SK-N-SH (cell line): Measurements from ENCODE around the gene SEMA3A. TPM values are rescaled to one million over a fixed set of nuclear protein-coding genes. Genes with fewer than 3 reads are reported as not detected.
A peak's percentile ranks its signal among the peaks of the same experiment; 100 is the strongest.

Experiments
- CTCF ChIA-PET: fragments of 300-600, 350-600 bp; formaldehyde crosslinking; extraction: SDS; loops from one replicate; lab custom pipeline; 2021; lab: Yijun Ruan, JAX
- POLR2A ChIA-PET: fragments of 350-600 bp; sonication (Branson Sonifier 250); formaldehyde crosslinking; extraction: SDS; loops from one replicate; lab custom pipeline; 2020; ENCODE audit warnings: antibody characterized with exemption, inconsistent platforms; lab: Yijun Ruan, JAX
- DNase-seq: peaks from one replicate; pipeline ENCODE4 v3.0.0; 2012
- H2AFZ ChIP-seq: fragments of 200-600 bp; sonication (generic); 2 replicates; pipeline ENCODE4 v1.8.1; 2016; ENCODE audit warnings: antibody characterized with exemption, mild to moderate bottlenecking, low read depth
- H3F3A ChIP-seq: fragments of 200-600 bp; sonication (generic); replicated peaks from 2 replicates; pipeline ENCODE3; 2016; ENCODE audit warnings: antibody characterized with exemption, mild to moderate bottlenecking; ENCODE audit not compliant: insufficient read depth
- H3K27ac ChIP-seq, 2 experiments: fragments of 200-500 bp in 1 of 2; fragments of 200-600 bp in 1 of 2; sonication (Bioruptor generic) in 1 of 2; sonication (generic), shearing (Covaris generic) in 1 of 2; 2 replicates each; pipeline versions ENCODE4 v1.5.1 to v1.6.1; 2014 to 2016; ENCODE audit warnings: low read depth in 2 of 2, inconsistent platforms in 1 of 2, low read length in 1 of 2, mild to moderate bottlenecking in 1 of 2, mixed read lengths in 1 of 2
- H3K27me3 ChIP-seq: fragments of 200-600 bp; sonication (generic), shearing (Covaris generic); 2 replicates; pipeline ENCODE4 v1.6.1; 2016; ENCODE audit warnings: mixed run types; ENCODE audit not compliant: insufficient read depth
- H3K36me3 ChIP-seq, 2 experiments: fragments of 200-500 bp in 1 of 2; fragments of 200-600 bp in 1 of 2; sonication (Bioruptor generic) in 1 of 2; sonication (generic) in 1 of 2; replicated peaks in 1 of 2; 2 replicates each; pipeline versions ENCODE3 to v1.5.1; 2014 to 2016; ENCODE audit warnings: low read length in 1 of 2, mild to moderate bottlenecking in 1 of 2; ENCODE audit not compliant: insufficient read depth in 2 of 2, control insufficient read depth in 1 of 2
- H3K4me1 ChIP-seq, 2 experiments: fragments of 200-500 bp in 1 of 2; fragments of 200-600 bp in 1 of 2; sonication (Bioruptor generic) in 1 of 2; sonication (generic), shearing (Covaris generic) in 1 of 2; 2 replicates each; pipeline versions ENCODE4 v1.5.1 to v1.6.1; 2014 to 2016; ENCODE audit warnings: low read depth in 1 of 2, low read length in 1 of 2, mixed run types in 1 of 2; ENCODE audit not compliant: insufficient read depth in 2 of 2, control insufficient read depth in 1 of 2
- H3K4me2 ChIP-seq: fragments of 200-600 bp; sonication (generic), shearing (Covaris generic); 2 replicates; pipeline ENCODE4 v1.6.1; 2017; ENCODE audit warnings: mixed run types
- H3K4me3 ChIP-seq, 2 experiments: fragments of 200-500 bp in 1 of 2; fragments of 200-600 bp in 1 of 2; sonication (Bioruptor generic) in 1 of 2; sonication (generic), shearing (Covaris generic) in 1 of 2; 2 replicates each; pipeline versions ENCODE4 v1.5.1 to v1.8.1; 2014 to 2016; ENCODE audit warnings: low read depth in 2 of 2, inconsistent platforms in 1 of 2, low read length in 1 of 2, mild to moderate bottlenecking in 1 of 2, mixed read lengths in 1 of 2, moderate library complexity in 1 of 2
- H3K79me2 ChIP-seq: fragments of 200-600 bp; sonication (generic); 2 replicates; pipeline ENCODE4 v1.8.1; 2017; ENCODE audit warnings: mild to moderate bottlenecking; ENCODE audit not compliant: insufficient read depth
- H3K9ac ChIP-seq: fragments of 200-600 bp; sonication (generic); 2 replicates; pipeline ENCODE4 v1.6.1; 2017; ENCODE audit warnings: mixed run types
- H3K9me2 ChIP-seq: fragments of 200-600 bp; sonication (generic); 2 replicates; pipeline ENCODE4 v1.6.1; 2017; ENCODE audit warnings: mixed run types
- H3K9me3 ChIP-seq: fragments of 200-600 bp; sonication (generic); 2 replicates; pipeline ENCODE4 v1.6.1; 2017; ENCODE audit warnings: mixed run types, mild to moderate bottlenecking, moderate library complexity
- H4K20me1 ChIP-seq: fragments of 200-600 bp; sonication (generic); 2 replicates; pipeline ENCODE4 v1.6.1; 2017; ENCODE audit warnings: mild to moderate bottlenecking, mixed run types; ENCODE audit not compliant: insufficient read depth
- CTCF ChIP-seq: fragments of 200-600 bp; sonication (generic); IDR thresholded peaks from 2 replicates; pipeline ENCODE4 v1.6.1; 2017; ENCODE audit warnings: antibody characterized with exemption, mild to moderate bottlenecking, moderate library complexity
- EP300 ChIP-seq, 2 experiments: IDR thresholded peaks; 2 replicates each; pipeline versions ENCODE4 v1.4.0 to v1.6.1; 2012; ENCODE audit warnings: borderline replicate concordance in 1 of 2, low read depth in 1 of 2, low read length in 1 of 2
- GATA2 ChIP-seq: sonication (generic); formaldehyde crosslinking; IDR thresholded peaks from 2 replicates; pipeline ENCODE4 v1.5.0; 2020; ENCODE audit warnings: mild to moderate bottlenecking, missing genetic modification reagents
- MEF2A ChIP-seq: IDR thresholded peaks from 2 replicates; pipeline ENCODE4 v1.4.0; 2012; ENCODE audit warnings: low read depth, borderline replicate concordance
- PBX3 ChIP-seq: IDR thresholded peaks from 2 replicates; pipeline ENCODE4; 2012
- POLR2AphosphoS5 ChIP-seq: IDR thresholded peaks from 2 replicates; pipeline ENCODE4 v1.6.1; 2012; ENCODE audit warnings: low read depth, low read length
- RAD21 ChIP-seq: IDR thresholded peaks from 2 replicates; pipeline ENCODE4 v1.6.1; 2012; ENCODE audit warnings: mild to moderate bottlenecking, low read length
- RXRA ChIP-seq: IDR thresholded peaks from 2 replicates; pipeline ENCODE4 v1.4.0; 2012; ENCODE audit warnings: low read depth, mild to moderate bottlenecking, borderline replicate concordance
- TCF12 ChIP-seq: IDR thresholded peaks from 2 replicates; pipeline ENCODE4 v1.4.0; 2012
- WGBS: methylation state at CpG from one replicate; pipeline ENCODE4 v1.1.6; 2017; ENCODE audit warnings: low lambda C conversion rate; 5-methylcytosine and 5-hydroxymethylcytosine counted together
- polyA plus RNA-seq, 3 experiments: library from polyadenylated mRNA; depleted of rRNA; stranded (reverse); fragments of >200 nt; gene quantifications; 2 replicates each; pipeline ENCODE4 v1.2.3, GENCODE V29; 2012
- TF ChIP-seq, protein P1 (sequence below): IDR thresholded peaks from 2 replicates; pipeline ENCODE4 v1.4.0; 2012; ENCODE audit warnings: low read depth, borderline replicate concordance

SEMA3A gene
- polyA plus RNA-seq, 1 of the 3 experiments (the other 2 are of a cell fraction) = 15.9 TPM

DNA sequence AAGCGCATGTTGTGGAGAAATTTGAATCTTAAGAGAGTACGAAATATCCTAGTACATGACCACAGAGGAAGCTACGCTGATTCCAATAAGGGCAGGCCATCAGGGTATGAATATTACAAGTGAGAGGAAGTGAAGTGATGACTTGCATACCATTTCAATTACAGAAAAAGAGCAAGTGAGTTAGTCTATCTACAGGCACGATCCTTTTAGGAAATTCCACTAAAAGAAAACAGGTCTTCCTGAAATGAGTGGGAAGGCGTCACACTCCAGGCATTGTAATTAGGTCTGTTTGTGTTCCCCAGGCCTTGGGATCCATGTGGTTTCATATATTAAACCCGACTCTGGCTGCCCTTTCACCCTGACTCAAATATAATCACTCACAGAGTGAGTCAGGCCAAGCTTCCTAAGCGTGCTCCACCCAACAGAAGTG lies 152.5 kb downstream of the SEMA3A start (continued):
- peak; percentile 42; the same call in 1 of the 2 replicates for TF ChIP-seq PBX3
- TF ChIP-seq CTCF = no peak
- peak; percentile 37; the same call in 1 of the 2 replicates for TF ChIP-seq TCF12
- no peak for TF ChIP-seq MEF2A

- Histone ChIP-seq H3K4me2 (0 out of 2 replicates have a peak overlapping the region, but pooled peaks have one; percentile 15), H3K27ac (peak overlapping the region; percentile 62 to 68)
- CTCF ChIA-PET = interaction anchor here (0.6 to 1.2 kb wide), 3 partner anchors 21 to 703 kb away, joined by 3 to 4 read pairs (median 3); no protein-coding TSS in a partner anchor
Observed at GRCh38 chr7:84041649-84042048, 152.9 kb downstream of the SEMA3A start.

GRCh38 chr7:84040355-84040754 lies 154.2 kb downstream of the SEMA3A start:
- Histone ChIP-seq H2AFZ (no peak overlapping the region), H3K27me3 (no peaks in the 10 kb centered on the region), H3K4me3 (no peak overlapping the region), H3K4me2 (no peak overlapping the region), H3K36me3 (peaks cover 0 to 5% of the 10 kb centered on the region in 2 experiments), H3K9me2 (no peaks in the 10 kb centered on the region), H3K4me1 (peaks cover 20 to 33% of the 10 kb centered on the region in 2 experiments; a peak in 3 of 4 replicates), H3F3A (no peaks in the 10 kb centered on the region), H4K20me1 (no peaks in the 10 kb centered on the region), H3K9ac (no peak overlapping the region), H3K79me2 (no peaks in the 10 kb centered on the region), H3K9me3 (no peaks in the 10 kb centered on the region), H3K27ac (peak overlapping the region in 1 of 2 experiments; percentile 3; a peak in 2 of 4 replicates)
- 0 out of 4 replicates have a peak, but pooled peaks of 1 of the 2 experiments have one; percentile 5 for TF ChIP-seq EP300 (IDR thresholded peaks at IDR 0.05; ENCODE audit: borderline replicate concordance in 1 of 2, low read depth in 1 of 2, low read length in 1 of 2)
- TF ChIP-seq, protein P1, sequence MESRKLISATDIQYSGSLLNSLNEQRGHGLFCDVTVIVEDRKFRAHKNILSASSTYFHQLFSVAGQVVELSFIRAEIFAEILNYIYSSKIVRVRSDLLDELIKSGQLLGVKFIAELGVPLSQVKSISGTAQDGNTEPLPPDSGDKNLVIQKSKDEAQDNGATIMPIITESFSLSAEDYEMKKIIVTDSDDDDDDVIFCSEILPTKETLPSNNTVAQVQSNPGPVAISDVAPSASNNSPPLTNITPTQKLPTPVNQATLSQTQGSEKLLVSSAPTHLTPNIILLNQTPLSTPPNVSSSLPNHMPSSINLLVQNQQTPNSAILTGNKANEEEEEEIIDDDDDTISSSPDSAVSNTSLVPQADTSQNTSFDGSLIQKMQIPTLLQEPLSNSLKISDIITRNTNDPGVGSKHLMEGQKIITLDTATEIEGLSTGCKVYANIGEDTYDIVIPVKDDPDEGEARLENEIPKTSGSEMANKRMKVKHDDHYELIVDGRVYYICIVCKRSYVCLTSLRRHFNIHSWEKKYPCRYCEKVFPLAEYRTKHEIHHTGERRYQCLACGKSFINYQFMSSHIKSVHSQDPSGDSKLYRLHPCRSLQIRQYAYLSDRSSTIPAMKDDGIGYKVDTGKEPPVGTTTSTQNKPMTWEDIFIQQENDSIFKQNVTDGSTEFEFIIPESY = no peak
- ChIA-PET POLR2A (no interaction called here), CTCF (interaction anchor here (0.9 kb wide), 1 partner anchor 104 kb away, joined by 4 read pairs; no protein-coding TSS in a partner anchor)
- no peak for DNase-seq
- 100% methylated on average over 3 of the region's 3 CpGs for WGBS

More at GRCh38 chr7:84041649-84042048, 152.9 kb downstream of the SEMA3A start:
- H3K9me2 ChIP-seq = no peaks in the 10 kb centered on the region
- H3K9ac ChIP-seq = no peak overlapping the region; the same call in 1 of the 2 replicates
- peaks cover 20 to 38% of the 10 kb centered on the region in 2 experiments; a peak in 3 of 4 replicates for H3K4me1 ChIP-seq
- no peaks in the 10 kb centered on the region for H3K79me2 ChIP-seq
- TF ChIP-seq RAD21 (no peak), GATA2 (CRISPR knock-in tag) (no peak), POLR2AphosphoS5 (no peak), RXRA (no peak)
- peak overlapping the region; percentile 44; the same call in 1 of the 2 replicates for H2AFZ ChIP-seq
- no peak overlapping the region for H3K4me3 ChIP-seq
- H4K20me1 ChIP-seq = no peaks in the 10 kb centered on the region
- POLR2A ChIA-PET = no interaction called here
- no peaks in the 10 kb centered on the region for H3K9me3 ChIP-seq
- no peaks in the 10 kb centered on the region for H3K27me3 ChIP-seq
- no peak for DNase-seq
- 87% methylated on average over 5 of the region's 5 CpGs for WGBS
- peaks cover 3 to 7% of the 10 kb centered on the region in 2 experiments for H3K36me3 ChIP-seq
- H3F3A ChIP-seq = peaks cover 2% of the 10 kb centered on the region
